IPS-18c (cell line): ENCODE data around the gene FILIP1.

Experiments
- H3K4me3 ChIP-seq: 2 replicates; pipeline ENCODE4 v1.7.0; 2013; ENCODE audit warnings: low read depth, mild to moderate bottlenecking, low read length, moderate library complexity; ENCODE audit not compliant: insufficient read depth
- H3K9me3 ChIP-seq: one replicate; pipeline ENCODE4 v1.6.1; 2013; ENCODE audit warnings: mild to moderate bottlenecking, low read length, moderate library complexity; ENCODE audit not compliant: control insufficient read depth, insufficient read depth

FILIP1 gene

DNA sequence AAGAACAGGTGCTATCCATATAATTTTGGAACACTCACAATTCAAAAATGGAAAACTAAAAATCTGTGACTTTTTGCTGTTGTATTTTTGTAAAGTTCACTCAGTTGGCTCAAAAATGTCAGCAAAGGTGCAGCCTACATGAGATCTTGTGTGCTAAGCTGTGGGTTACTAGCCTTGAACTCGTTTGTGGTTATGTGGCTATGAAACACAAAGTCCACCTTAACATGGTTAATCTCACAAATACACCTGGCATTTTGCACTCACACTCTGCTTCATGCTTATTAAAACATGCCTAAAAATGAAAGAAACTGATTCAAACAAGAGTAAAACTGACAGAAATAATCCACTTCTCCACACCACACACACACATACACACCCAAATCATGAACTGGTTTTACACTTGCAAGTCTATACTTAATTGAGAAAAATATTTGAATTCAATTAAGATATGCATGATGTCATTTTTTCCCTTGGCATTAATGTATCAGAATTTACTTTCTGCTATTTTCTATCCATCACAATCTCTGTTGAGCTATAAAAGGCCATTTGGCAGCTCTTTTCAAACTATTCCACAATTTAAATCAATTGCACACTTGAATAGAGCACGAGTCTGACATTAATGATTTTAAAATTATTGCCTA lies 186.1 kb downstream of the FILIP1 start:
- H3K9me3 ChIP-seq, result no peaks in the 10 kb centered on the region
- H3K4me3 ChIP-seq, result no peak overlapping the region

DNA sequence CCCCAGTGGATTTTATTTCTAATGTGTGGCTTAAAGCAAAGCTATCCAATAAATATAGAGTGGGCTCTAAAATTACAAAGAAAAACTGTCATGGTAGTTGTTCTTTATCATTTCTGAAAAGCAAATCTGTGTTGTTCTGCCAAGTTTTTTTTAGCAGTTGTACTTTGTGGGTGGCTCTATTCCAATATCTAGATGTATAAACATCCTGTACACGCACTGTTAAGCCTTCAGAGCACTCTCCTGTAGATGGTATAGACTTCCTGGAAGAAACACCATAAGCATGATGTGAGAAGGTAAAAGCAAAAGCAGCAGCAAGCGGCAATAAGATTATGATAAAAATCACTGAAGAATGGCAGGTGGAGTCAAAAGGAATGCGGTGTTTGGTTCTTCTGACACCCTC lies 187.5 kb downstream of the FILIP1 start:
- Histone ChIP-seq H3K9me3 (no peaks in the 10 kb centered on the region), H3K4me3 (no peak overlapping the region)

- no peak overlapping the region for H3K4me3 ChIP-seq
- H3K9me3 ChIP-seq, result no peaks in the 10 kb centered on the region
Observed at GRCh38 chr6:75305573-75305972, 188.0 kb downstream of the FILIP1 start.

GRCh38 chr6:75302280-75302679 lies 191.3 kb downstream of the FILIP1 start:
- no peaks in the 10 kb centered on the region for H3K9me3 ChIP-seq
- H3K4me3 ChIP-seq, result no peak overlapping the region

DNA sequence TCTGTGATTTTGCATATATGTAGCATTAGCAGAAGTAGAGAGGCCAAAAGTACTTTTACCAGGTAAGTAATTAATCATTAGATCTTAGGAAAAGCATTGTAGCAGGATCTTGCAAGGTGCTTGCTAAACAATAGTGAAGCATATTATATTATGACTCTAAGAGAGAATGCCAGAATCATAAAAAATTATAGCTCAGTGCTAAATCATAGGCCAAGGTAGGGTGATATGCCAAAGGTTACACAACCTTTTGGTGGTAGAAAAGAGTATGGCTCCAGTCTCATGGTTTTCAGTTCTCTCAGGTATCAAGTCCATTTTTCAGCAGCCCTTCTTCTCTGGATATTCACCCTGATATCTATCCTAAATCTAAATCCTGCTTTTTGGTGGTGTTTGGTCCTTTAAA lies 192.1 kb downstream of the FILIP1 start:
- no peaks in the 10 kb centered on the region for H3K9me3 ChIP-seq
- H3K4me3 ChIP-seq, result no peak overlapping the region

GRCh38 chr6:75301088-75301487 lies 192.5 kb downstream of the FILIP1 start:
- Histone ChIP-seq H3K9me3 (no peaks in the 10 kb centered on the region), H3K4me3 (no peak overlapping the region)

DNA sequence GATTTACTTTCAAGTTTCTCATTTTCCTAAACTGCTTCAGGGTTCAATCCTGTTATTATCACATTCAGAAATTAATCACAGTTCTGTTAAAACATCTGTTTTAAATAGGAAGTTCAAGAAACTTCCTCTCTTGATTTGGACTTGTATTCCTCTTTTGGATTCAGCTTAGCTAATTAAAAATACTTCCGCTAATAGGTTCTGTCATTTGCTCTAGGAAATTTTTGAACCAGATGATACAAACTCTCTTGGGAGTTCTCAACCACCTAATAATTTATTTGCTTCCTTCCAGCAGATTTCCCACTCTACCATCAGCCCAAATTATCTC lies 193.1 kb downstream of the FILIP1 start:
- no peaks in the 10 kb centered on the region for H3K9me3 ChIP-seq
- no peak overlapping the region for H3K4me3 ChIP-seq

DNA sequence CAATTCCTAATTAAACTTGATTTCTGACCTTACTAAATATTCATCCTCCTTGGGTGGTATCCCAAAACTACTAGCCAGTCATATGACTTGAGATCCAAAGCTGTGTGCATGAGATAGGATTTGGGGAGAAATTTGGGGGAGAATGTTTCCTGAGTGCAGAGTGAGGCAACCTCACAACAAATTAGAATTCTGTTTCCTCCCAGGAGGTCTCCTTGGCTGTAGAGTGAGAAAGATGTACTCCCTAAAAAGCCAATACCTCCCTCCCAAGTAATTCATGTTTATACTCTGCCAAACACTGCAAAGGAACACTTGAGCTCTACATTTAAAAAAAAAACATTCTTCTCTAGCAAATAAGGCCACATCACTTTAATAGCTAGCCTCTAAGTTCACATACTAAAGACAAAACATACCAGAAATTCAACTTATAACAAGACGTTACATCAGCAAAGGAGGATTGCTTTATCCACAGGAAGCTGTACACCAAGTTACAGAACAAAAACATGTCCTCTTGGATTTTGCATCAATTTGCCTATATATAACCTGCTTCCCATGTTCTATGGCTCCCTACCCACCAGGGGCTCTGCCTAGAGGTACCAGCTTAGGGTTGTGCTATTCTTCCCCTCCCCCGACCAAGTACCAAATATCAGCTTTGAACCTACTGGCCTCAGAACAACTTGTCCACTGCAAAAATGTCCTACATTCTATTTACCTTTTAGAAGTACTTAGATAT lies 193.6 kb downstream of the FILIP1 start:
- Histone ChIP-seq H3K9me3 (no peaks in the 10 kb centered on the region), H3K4me3 (no peak overlapping the region)

- Histone ChIP-seq H3K4me3 (no peak overlapping the region), H3K9me3 (no peaks in the 10 kb centered on the region)
Observed at GRCh38 chr6:75296811-75297779, 196.5 kb downstream of the FILIP1 start.

- H3K9me3 ChIP-seq, result no peaks in the 10 kb centered on the region
Observed at GRCh38 chr6:75292555-75292954, 201.0 kb downstream of the FILIP1 start.

DNA sequence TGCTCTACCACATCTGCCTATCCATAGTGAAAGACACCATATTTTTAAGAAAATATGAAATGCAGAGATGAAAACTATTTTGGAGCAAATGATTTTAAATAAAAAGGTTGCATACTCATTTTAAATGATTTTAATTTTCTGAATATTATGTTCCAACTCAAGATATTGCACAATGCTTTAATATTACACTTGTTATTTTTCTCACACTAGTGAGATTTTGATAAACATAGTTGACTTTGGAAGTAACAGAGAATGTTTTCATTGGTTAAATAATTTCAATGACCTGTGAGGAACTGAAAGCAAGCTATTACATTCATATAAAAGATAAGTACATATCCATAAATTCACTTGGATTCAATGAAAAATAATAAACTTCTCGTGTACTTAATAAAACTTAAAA lies 201.9 kb downstream of the FILIP1 start:
- Histone ChIP-seq H3K9me3 (no peaks in the 10 kb centered on the region), H3K4me3 (no peak overlapping the region)

More at GRCh38 chr6:75292555-75292954, 201.0 kb downstream of the FILIP1 start:
- no peak overlapping the region for H3K4me3 ChIP-seq

GRCh38 chr6:75291331-75291730 lies 202.3 kb downstream of the FILIP1 start:
- Histone ChIP-seq H3K9me3 (no peaks in the 10 kb centered on the region), H3K4me3 (no peak overlapping the region)

- Histone ChIP-seq H3K4me3 (no peak overlapping the region), H3K9me3 (no peaks in the 10 kb centered on the region)
Observed at GRCh38 chr6:75290136-75290945, 203.3 kb downstream of the FILIP1 start.

- H3K9me3 ChIP-seq, result no peaks in the 10 kb centered on the region
- H3K4me3 ChIP-seq, result no peak overlapping the region
Observed at GRCh38 chr6:75288023-75288422, 205.6 kb downstream of the FILIP1 start.

- Histone ChIP-seq H3K4me3 (no peak overlapping the region), H3K9me3 (no peaks in the 10 kb centered on the region)
Observed at GRCh38 chr6:75287424-75287823, 206.2 kb downstream of the FILIP1 start.

DNA sequence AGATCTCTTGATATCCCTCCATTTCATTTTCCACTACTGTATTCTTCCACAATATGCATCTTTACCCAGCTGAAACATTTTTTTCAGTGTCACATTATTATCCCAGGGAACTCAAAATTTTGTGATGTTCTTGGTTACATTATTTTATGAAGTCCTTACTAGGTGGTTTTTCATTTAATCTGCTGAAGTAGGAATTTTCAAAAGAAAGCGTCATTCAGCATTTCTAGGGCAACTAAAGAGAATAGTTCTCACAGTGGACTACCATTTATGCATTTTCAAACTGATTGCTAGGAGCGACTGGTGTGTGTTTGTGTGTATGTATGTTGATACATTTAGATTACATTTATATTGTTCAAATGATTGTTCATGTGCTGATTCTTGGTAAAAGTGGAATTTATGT lies 206.6 kb downstream of the FILIP1 start:
- Histone ChIP-seq H3K4me3 (no peak overlapping the region), H3K9me3 (no peaks in the 10 kb centered on the region)

GRCh38 chr6:75285283-75285639 lies 208.3 kb downstream of the FILIP1 start:
- Histone ChIP-seq H3K9me3 (no peaks in the 10 kb centered on the region), H3K4me3 (peak overlapping the region; percentile 62)
